LNCaP clone FGC (cell line): ENCODE results near the gene TMEM54.

ENCODE experiments used
- DNase-seq: peaks from one replicate; pipeline ENCODE4 v3.0.0-alpha.2; 2011; ENCODE audit warnings: low read depth
- H3K4me3 ChIP-seq: 2 replicates; pipeline ENCODE4 v1.5.1; 2011; ENCODE audit warnings: mild to moderate bottlenecking, low read depth, low read length, control low read depth
- TF ChIP-seq, protein P1 (sequence below): IDR thresholded peaks from 2 replicates; pipeline ENCODE4 v1.5.1; 2012; ENCODE audit warnings: mild to moderate bottlenecking; ENCODE audit not compliant: control insufficient read depth, insufficient read depth; ENCODE audit errors: extremely low read depth

The TMEM54 gene

DNA sequence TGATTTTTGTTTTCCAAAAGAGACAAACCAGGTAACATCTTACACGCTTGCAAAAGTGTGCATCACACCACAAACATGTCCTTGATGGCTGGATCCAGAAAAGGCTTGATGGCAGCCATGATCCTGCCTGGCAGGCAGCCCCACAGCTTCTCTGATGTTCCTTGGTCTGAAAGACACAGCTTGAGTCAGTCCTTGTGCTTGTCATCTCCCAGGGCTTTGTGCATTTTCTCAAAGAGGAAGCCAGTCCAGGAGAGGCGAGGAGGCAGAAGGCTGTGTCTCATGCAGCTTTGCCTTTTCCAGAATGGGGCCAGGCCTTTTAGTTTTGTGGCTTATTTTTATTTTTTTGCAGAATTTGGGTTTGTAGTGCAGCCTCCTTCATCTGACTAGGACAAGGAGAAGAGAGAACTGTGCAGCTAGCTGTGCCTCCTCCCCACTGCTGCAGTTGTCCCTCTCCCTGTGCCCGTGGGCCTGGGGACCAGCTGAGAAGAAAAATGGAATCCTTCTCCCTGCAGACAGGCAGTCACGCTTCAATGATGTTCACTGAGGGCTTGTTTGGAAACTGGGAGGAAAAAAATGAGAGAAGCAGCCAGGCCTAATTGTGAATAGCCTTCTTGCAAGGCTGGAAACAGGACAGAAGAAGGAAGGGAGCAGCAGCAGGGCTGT is 37.8 kb downstream of the TMEM54 start:
- no peak for DNase-seq
- TF ChIP-seq, protein P1, sequence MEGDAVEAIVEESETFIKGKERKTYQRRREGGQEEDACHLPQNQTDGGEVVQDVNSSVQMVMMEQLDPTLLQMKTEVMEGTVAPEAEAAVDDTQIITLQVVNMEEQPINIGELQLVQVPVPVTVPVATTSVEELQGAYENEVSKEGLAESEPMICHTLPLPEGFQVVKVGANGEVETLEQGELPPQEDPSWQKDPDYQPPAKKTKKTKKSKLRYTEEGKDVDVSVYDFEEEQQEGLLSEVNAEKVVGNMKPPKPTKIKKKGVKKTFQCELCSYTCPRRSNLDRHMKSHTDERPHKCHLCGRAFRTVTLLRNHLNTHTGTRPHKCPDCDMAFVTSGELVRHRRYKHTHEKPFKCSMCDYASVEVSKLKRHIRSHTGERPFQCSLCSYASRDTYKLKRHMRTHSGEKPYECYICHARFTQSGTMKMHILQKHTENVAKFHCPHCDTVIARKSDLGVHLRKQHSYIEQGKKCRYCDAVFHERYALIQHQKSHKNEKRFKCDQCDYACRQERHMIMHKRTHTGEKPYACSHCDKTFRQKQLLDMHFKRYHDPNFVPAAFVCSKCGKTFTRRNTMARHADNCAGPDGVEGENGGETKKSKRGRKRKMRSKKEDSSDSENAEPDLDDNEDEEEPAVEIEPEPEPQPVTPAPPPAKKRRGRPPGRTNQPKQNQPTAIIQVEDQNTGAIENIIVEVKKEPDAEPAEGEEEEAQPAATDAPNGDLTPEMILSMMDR, result no peak
- H3K4me3 ChIP-seq, result no peak overlapping the region

DNA sequence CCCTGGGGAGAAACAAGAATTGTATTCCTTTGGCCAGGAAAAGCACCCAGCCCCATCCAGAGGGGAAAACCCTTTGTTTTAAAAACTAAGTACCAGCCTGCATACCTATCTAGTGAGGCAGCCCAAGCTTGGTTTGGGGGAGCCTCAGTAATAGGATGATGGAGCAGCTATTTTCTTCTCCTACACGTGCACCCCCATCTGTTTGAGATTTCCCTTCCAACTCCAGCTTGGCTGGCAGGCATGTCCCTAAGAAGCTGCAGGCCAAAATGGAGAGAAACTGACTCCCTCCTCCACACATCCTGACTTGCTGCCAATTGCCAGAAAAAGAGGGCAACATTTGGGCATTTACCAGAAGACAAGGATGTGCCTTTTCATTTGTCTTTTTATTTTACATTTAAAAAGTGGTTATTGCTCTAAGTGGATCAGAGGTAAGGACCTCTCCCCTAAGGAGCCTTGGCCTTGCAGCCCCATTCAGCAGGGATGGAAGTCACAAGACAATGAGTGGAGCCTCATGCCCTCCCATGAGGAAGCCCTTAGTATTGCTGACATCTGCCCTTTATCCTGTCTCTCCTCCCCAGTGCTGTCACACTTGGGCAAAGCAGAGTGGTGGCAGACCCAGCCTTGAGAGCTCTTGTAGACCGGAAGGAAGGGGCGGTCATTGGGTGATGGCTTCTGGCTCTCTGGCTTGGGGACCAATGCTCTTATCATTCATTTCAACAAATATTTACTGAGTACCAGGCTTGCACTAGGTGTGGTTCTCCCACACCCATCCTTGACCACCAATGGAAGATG is 39.1 kb downstream of the TMEM54 start:
- H3K4me3 ChIP-seq, result no peak overlapping the region
- TF ChIP-seq, protein P1, result no peak
- no peak for DNase-seq

DNA sequence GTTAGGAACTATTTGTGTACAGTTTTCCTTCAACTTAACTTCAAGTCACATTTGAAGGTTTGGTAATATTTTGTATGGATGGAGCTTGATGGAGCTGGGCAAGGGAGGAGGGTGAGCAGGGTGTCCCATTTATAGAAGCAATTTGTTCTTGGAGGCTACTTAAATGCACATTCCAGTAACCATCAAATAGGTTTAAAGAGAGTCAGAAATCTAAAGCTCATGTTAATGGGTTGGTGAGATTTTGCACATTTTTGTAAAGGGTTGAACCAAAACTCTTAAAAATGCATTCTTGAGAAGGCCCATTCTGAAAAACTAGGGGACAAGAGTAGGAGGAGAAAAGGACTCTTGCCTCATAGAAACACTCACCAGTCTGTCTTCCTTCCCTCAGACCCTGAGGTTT is 40.6 kb downstream of the TMEM54 start:
- TF ChIP-seq, protein P1, result no peak
- H3K4me3 ChIP-seq, result no peak overlapping the region
- no peak for DNase-seq

DNA sequence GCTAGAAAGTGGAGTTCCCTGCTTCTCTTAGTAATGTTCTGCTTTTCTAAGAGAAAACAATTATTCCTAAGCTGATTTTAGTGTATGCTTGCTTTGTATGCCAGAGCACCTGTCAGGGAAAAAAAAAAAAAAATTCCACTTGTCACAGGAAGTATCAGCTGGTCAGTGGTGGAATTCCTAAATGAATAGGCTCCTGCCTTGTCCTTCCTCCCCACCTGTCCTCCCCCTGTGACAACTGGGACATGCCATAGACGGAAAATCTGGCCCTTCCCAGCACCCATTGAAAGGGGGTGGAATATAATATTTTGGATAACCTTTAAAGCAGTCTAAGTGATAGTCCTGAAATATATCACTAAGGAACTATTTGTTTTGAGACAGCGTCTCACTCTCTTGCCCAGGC is 41.3 kb downstream of the TMEM54 start:
- DNase-seq, result no peak
- TF ChIP-seq, protein P1, result no peak
- H3K4me3 ChIP-seq, result no peak overlapping the region

DNA sequence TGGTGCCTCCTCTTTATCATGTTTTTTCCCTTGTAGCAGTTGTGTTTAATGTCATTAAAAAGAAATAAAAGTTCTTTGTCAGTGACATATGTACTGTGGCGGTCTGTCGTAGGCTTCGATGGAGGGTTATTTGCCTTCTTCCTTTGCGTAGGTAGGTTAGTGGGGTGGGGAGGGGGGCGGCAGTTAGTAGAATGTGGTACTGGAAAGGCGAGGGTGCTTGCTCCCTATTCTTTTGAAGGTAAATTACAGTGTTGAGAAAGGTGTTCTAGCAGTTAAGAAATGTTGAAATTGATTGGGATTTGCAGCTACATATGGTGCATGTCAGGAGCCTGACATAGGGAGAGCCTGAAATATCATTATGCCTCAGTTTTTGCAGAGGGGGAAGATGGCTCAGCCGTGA is 42.4 kb downstream of the TMEM54 start:
- no peak for DNase-seq
- TF ChIP-seq, protein P1, result no peak
- no peak overlapping the region for H3K4me3 ChIP-seq

DNA sequence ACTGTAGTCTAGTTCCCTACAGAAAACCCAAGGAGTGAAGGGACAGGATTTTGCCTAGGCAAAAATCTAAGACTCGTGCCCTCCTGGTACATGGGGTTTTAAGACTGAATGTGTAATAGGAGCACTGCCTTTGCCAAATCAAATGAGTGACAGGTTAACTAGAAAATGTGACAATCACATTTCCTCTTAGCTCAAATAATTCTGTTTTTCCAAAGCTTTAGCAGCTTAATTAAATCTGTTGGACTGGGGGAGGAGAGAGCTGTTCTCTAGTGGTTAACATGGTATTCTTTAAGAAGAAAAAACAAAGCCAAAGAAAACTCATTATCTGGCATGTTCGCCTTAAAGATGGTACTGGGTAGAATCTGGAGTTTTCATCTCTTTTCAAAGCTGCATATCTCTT is 43.1 kb downstream of the TMEM54 start:
- H3K4me3 ChIP-seq, result no peak overlapping the region
- no peak for DNase-seq
- TF ChIP-seq, protein P1, result no peak
